GM12878 (cell line): ENCODE measurements around the gene PIRT. TPM values are rescaled to one million over a fixed set of nuclear protein-coding genes. Genes with fewer than 3 reads are reported as not detected.
"Not testable (repeated sequence)": the region's sequence is repeated elsewhere in the genome, so short reads cannot be mapped to it uniquely, and the experiment has no call there.

Source experiments
- ATAC-seq: fragments of 200-7000 bp; cut with Tn5 transposase; 3 replicates; pipeline ENCODE4 v1.9.1; 2020; ENCODE audit warnings: mild to moderate bottlenecking, moderate library complexity
- BruUV-seq: library from RNA; stranded (reverse); fragments of 400-500 nt; replicated peaks from 2 replicates; lab custom pipeline; 2021; lab: Mats Ljungman, UMichigan
- CTCF ChIA-PET: fragments of 300-600 bp; sonication (Branson Sonifier 250); formaldehyde crosslinking; extraction: SDS; loops from one replicate; lab custom pipeline; 2021; ENCODE audit warnings: inconsistent platforms; lab: Yijun Ruan, JAX
- POLR2A ChIA-PET: fragments of 350-600 bp; formaldehyde crosslinking; extraction: SDS; loops from one replicate; lab custom pipeline; 2021; ENCODE audit warnings: inconsistent platforms; lab: Charles Lee
- RAD21 ChIA-PET: fragments of 300-600 bp; sonication (Branson Sonifier 250); formaldehyde crosslinking; loops from one replicate; lab custom pipeline; 2023; ENCODE audit warnings: antibody characterized with exemption; ENCODE audit not compliant: unreplicated experiment; lab: Charles Lee
- SMC1A ChIA-PET: fragments of 300-600 bp; sonication (Branson Sonifier 250); formaldehyde crosslinking; loops from one replicate; lab custom pipeline; 2023; ENCODE audit not compliant: unreplicated experiment, uncharacterized antibody; lab: Charles Lee
- DNase-seq: peaks from one replicate; pipeline ENCODE4 v3.0.0-alpha.2; 2011; ENCODE audit warnings: low read depth, low spot score
- FAIRE-seq: peaks from 3 replicates; lab custom pipeline; 2011; peaks lifted over from hg19 to GRCh38; lab: Jason Lieb, UNC
- H2AFZ ChIP-seq: 2 replicates; pipeline ENCODE4 v1.6.0; 2011; ENCODE audit warnings: low read depth, low read length, control low read depth; ENCODE audit not compliant: control insufficient read depth
- H3K27ac ChIP-seq: 2 replicates; pipeline ENCODE4 v1.5.1; 2011; ENCODE audit warnings: control low read depth; ENCODE audit not compliant: control insufficient read depth, insufficient read depth
- H3K27me3 ChIP-seq, 2 experiments: replicated peaks in 1 of 2; 2 replicates each; pipeline versions ENCODE4 v1.6.0 to v1.6.1; 2011; ENCODE audit warnings: low read length in 1 of 2; ENCODE audit not compliant: control insufficient read depth in 2 of 2, insufficient read depth in 2 of 2
- H3K36me3 ChIP-seq, 2 experiments: 2 replicates each; pipeline ENCODE4 v1.5.1; 2011; ENCODE audit warnings: low read length in 1 of 2; ENCODE audit not compliant: control insufficient read depth in 2 of 2, insufficient read depth in 2 of 2
- H3K4me1 ChIP-seq: 2 replicates; pipeline ENCODE4 v1.6.1; 2011; ENCODE audit warnings: mild to moderate bottlenecking, low read length, moderate library complexity, mixed read lengths; ENCODE audit not compliant: control insufficient read depth, insufficient read depth
- H3K4me2 ChIP-seq: 2 replicates; pipeline ENCODE4 v1.6.0; 2011; ENCODE audit warnings: control low read depth; ENCODE audit not compliant: control insufficient read depth, insufficient read depth
- H3K4me3 ChIP-seq: fragments of 200-600 bp; sonication (generic); 2 replicates; pipeline ENCODE4 v1.5.1; 2016
- H3K79me2 ChIP-seq: 2 replicates; pipeline ENCODE4 v1.6.0; 2011; ENCODE audit warnings: low read length; ENCODE audit not compliant: control insufficient read depth, insufficient read depth
- H3K9ac ChIP-seq: 2 replicates; pipeline ENCODE4 v1.8.0; 2011; ENCODE audit warnings: low read length, control low read depth, mixed read lengths; ENCODE audit not compliant: control insufficient read depth, insufficient read depth
- H3K9me3 ChIP-seq: replicated peaks from 3 replicates; pipeline ENCODE4 v1.5.1; 2011; ENCODE audit warnings: mild to moderate bottlenecking, low read length; ENCODE audit not compliant: control insufficient read depth, insufficient read depth
- H4K20me1 ChIP-seq: 2 replicates; pipeline ENCODE4 v1.6.0; 2011; ENCODE audit not compliant: control insufficient read depth, insufficient read depth
- CEBPB ChIP-seq, 2 experiments: fragments of 150-350 bp in 1 of 2; IDR thresholded peaks; 2 replicates each; pipeline ENCODE4 v1.6.1; 2012 to 2014; ENCODE audit warnings: low read depth in 2 of 2, low read length in 2 of 2, borderline replicate concordance in 1 of 2, inconsistent platforms in 1 of 2
- EED ChIP-seq: sonication (generic); IDR thresholded peaks from 2 replicates; pipeline ENCODE4 v1.6.1; 2016; ENCODE audit warnings: antibody characterized with exemption, low read depth
- SIN3A ChIP-seq: IDR thresholded peaks from 2 replicates; pipeline ENCODE4 v1.6.1; 2012; ENCODE audit warnings: low read depth, low read length, improper control_type of control experiment
- STAT3 ChIP-seq: IDR thresholded peaks from 2 replicates; pipeline ENCODE4 v1.6.1; 2011; ENCODE audit warnings: low read depth, low read length, improper control_type of control experiment
- YBX1 ChIP-seq: fragments of 450-650 bp; IDR thresholded peaks from 2 replicates; pipeline ENCODE4 v1.6.1; 2016; ENCODE audit warnings: antibody characterized with exemption
- WGBS: methylation state at CpG from one replicate; pipeline ENCODE4 v1.1.6; 2016; ENCODE audit warnings: low lambda C conversion rate; ENCODE audit not compliant: insufficient replicate concordance, insufficient coverage; ENCODE audit errors: missing lambda C conversion rate; 5-methylcytosine and 5-hydroxymethylcytosine counted together
- in situ Hi-C: fragments of 300-500 bp; cut with MboI; formaldehyde crosslinking; loops from 9 replicates; pipeline ENCODE4 v1.14.3; 2018; ENCODE audit warnings: mixed read lengths
- intact Hi-C: fragments of 100-400 bp; cut with micrococcal nuclease; formaldehyde crosslinking; loops from one replicate; pipeline ENCODE4 v1.14.2; 2022; ENCODE audit not compliant: unreplicated experiment
- polyA plus RNA-seq, 11 experiments: library from polyadenylated mRNA; depleted of rRNA in 4 of 11; unstranded in 6 of 11; stranded (reverse) in 5 of 11; fragments of >200 nt; fragmentation: Nextera tagmentation in 4 of 11; fragmentation: Illumina TruSeq in 1 of 11; extraction: Ambion mirVana in 4 of 11; extraction: Trizol in 1 of 11; gene quantifications; 1 replicate in 1 of 11; 2 replicates in 10 of 11; pipeline versions ENCODE4 v1.2.1 to v1.2.3, GENCODE V29; 2011 to 2016; ENCODE audit warnings: inconsistent platforms in 2 of 11, missing spikeins in 2 of 11, low read depth in 1 of 11
- total RNA-seq, 4 experiments: library from RNA; depleted of rRNA in 3 of 4; stranded (reverse); fragments of >200 nt in 3 of 4; fragmentation: Illumina TruSeq in 1 of 4; extraction: Trizol in 1 of 4; gene quantifications; 2 replicates each; pipeline versions ENCODE4 v1.2.1 to v1.2.3, GENCODE V29; 2013 to 2021
- TF ChIP-seq, protein P1 (sequence below): IDR thresholded peaks from 2 replicates; pipeline ENCODE4 v1.6.1; 2011; ENCODE audit warnings: mild to moderate bottlenecking, low read depth, low read length, moderate library complexity; ENCODE audit not compliant: insufficient replicate concordance

Gene PIRT
- total and polyA plus RNA-seq, 10 of the 15 experiments (the other 5 are each of a cell fraction or from before 2014, with no cell fraction given): not detected

DNA sequence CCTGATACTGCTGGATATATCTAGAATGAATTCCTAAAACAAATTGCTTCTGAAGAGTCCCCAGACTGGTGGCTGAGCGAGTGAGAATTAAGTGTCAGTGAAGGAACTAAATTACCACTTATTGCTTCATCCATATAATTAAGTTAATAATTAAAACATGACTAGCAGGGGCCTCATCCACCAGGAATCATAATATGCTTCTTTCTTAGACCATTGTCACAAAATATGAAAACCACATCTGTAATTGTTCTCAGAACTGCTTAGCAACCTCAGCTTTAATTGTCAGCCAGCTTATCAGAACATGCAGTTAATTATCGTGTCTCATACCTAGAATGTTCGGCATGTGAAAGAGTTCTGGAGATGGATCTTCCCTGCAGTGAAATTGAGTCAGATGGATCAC lies 21.2 kb upstream of the PIRT start (continued):
- TF ChIP-seq CEBPB (IDR thresholded peaks at IDR 0.05; ENCODE audit: borderline replicate concordance in 1 of 2, low read depth in 2 of 2, low read length in 2 of 2): no peak
- TF ChIP-seq YBX1: no peak
- TF ChIP-seq STAT3: no peak
- TF ChIP-seq, protein P1, sequence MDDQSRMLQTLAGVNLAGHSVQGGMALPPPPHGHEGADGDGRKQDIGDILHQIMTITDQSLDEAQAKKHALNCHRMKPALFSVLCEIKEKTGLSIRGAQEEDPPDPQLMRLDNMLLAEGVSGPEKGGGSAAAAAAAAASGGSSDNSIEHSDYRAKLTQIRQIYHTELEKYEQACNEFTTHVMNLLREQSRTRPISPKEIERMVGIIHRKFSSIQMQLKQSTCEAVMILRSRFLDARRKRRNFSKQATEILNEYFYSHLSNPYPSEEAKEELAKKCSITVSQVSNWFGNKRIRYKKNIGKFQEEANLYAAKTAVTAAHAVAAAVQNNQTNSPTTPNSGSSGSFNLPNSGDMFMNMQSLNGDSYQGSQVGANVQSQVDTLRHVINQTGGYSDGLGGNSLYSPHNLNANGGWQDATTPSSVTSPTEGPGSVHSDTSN: no peak
- no peak for TF ChIP-seq EED

DNA sequence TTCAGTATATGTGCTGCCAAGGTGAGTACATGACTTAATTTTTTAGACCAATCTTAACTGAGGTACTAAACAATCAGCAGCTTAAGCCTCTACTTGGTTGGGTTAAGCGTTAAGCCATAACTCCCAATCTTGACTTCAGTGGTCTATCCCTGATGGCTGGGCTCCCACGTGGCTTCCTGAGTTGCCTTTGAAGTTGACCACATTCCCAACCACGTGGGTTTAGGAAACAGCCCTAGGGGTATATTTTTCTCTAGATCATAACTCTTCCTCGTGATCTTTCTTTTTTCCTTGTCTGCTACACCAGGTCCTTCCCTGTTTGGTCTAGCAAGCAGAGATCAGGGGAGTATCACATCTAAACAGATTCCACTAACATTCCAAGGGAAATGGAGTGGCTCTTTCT lies 20.1 kb upstream of the PIRT start:
- H4K20me1 ChIP-seq: no peaks in the 10 kb centered on the region; the same call in 1 of the 2 replicates
- BruUV-seq: no TSS peak
- no peak overlapping the region for H3K9ac ChIP-seq
- H3K27me3 ChIP-seq: no peaks in the 10 kb centered on the region
- 8% methylated on average over 4 of the region's 4 CpGs for WGBS
- H3K79me2 ChIP-seq: no peaks in the 10 kb centered on the region
- CTCF ChIA-PET: no interaction called here
- ATAC-seq: no peak
- no peak overlapping the region for H2AFZ ChIP-seq
- H3K4me1 ChIP-seq: no peaks in the 10 kb centered on the region
- DNase-seq: no peak
- H3K9me3 ChIP-seq: no peaks in the 10 kb centered on the region
- in situ Hi-C loops: no loop called here
- TF ChIP-seq SIN3A: no peak
- no peak overlapping the region for H3K4me3 ChIP-seq
- POLR2A ChIA-PET: no interaction called here
- intact Hi-C loops: no loop called here
- H3K4me2 ChIP-seq: no peak overlapping the region
- no peaks in the 10 kb centered on the region for H3K36me3 ChIP-seq
- RAD21 ChIA-PET: no interaction called here
- FAIRE-seq: no peak
- no peak overlapping the region for H3K27ac ChIP-seq
- SMC1A ChIA-PET: no interaction called here

DNA sequence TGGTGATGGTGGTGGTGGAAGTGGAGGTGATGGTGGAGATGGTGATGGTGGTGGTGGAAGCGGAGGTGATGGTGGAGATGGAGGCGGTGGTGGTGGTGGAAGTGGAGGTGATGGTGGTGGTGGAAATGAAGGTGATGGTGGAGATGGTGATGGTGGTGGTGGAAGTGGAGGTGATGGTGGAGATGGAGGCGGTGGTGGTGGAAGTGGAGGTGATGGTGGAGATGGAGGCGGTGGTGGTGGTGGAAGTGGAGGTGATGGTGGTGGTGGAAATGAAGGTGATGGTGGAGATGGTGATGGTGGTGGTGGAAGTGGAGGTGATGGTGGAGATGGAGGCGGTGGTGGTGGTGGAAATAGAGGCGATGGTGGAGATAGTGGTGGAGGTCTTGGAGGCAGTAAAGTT lies 8.7 kb upstream of the PIRT start:
- CTCF ChIA-PET: interaction anchor here (1.1 kb wide), 1 partner anchor 214 kb away, joined by 3 read pairs; no protein-coding TSS in a partner anchor
- H4K20me1 ChIP-seq, H3K27ac ChIP-seq, H3K4me2 ChIP-seq, H2AFZ ChIP-seq, FAIRE-seq, H3K4me3 ChIP-seq, H3K27me3 ChIP-seq, SMC1A ChIA-PET, H3K4me1 ChIP-seq, ATAC-seq, H3K9me3 ChIP-seq, POLR2A ChIA-PET, DNase-seq, H3K9ac ChIP-seq, H3K79me2 ChIP-seq, BruUV-seq, RAD21 ChIA-PET, H3K36me3 ChIP-seq: not testable (repeated sequence)
- intact Hi-C loops: loop anchor here (5.0 kb wide), 2 partner anchors 94 to 214 kb away; no protein-coding TSS in a partner anchor
- in situ Hi-C loops: loop anchor here (5.0 kb wide), 2 partner anchors 109 to 199 kb away; no protein-coding TSS in a partner anchor
- WGBS: 36% methylated on average over 3 of the region's 6 CpGs
